Ovary (tissue), 3 donors: ENCODE measurements around the gene SERINC4.
"Not testable (repeated sequence)": the region's sequence is repeated elsewhere in the genome, so short reads cannot be mapped to it uniquely, and the experiment has no call there.

Experiments
- CTCF ChIP-seq, 3 donors: fragments of 450-650 bp in 2 of 3; fragments of 200-600 bp in 1 of 3; IDR thresholded peaks; one replicate each; pipeline versions ENCODE4 v1.5.1 to v1.8.0; 2016 to 2022; ENCODE audit warnings: antibody characterized with exemption in 3 of 3, mild to moderate bottlenecking in 1 of 3
- EP300 ChIP-seq: sonication (generic); formaldehyde crosslinking; IDR thresholded peaks from one replicate; pipeline ENCODE4 v1.6.1; 2017; ENCODE audit warnings: antibody characterized with exemption
- donor health status: DM: no; HTN: no; CAD: no.

DNA sequence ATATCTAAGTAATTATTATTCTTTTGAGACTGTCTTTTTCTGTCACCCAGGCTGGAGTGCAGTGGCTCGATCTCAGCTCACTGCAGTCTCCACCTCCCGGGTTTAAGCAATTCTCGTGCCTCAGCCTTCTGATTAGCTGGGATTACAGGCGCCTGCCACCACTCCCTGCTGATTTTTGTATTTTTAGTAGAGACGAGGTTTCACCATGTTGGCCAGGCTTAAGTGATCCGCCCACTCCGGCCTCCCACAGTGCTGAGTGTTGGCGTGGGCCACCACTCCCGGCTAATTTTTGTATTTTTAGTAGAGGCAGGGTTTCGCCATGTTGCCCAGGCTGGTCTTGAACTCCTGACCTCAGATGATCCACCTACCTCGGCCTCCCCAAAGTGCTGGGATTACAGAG is 25.3 kb upstream of the SERINC4 start:
- not testable (repeated sequence) for TF ChIP-seq CTCF (IDR thresholded peaks at IDR 0.05); EP300
